HG02943 (cell line): Measurements from ENCODE around the gene CDC42BPA.
"Not testable (repeated sequence)": the region's sequence is repeated elsewhere in the genome, so short reads cannot be mapped to it uniquely, and the experiment has no call there.

Source experiments
- ATAC-seq: cut with Tn5 transposase; IDR thresholded peaks from one replicate; pipeline ENCODE4 v1.9.1; 2021; ENCODE audit warnings: mild to moderate bottlenecking, low read depth, moderate library complexity; ENCODE audit not compliant: unreplicated experiment

The CDC42BPA gene

DNA sequence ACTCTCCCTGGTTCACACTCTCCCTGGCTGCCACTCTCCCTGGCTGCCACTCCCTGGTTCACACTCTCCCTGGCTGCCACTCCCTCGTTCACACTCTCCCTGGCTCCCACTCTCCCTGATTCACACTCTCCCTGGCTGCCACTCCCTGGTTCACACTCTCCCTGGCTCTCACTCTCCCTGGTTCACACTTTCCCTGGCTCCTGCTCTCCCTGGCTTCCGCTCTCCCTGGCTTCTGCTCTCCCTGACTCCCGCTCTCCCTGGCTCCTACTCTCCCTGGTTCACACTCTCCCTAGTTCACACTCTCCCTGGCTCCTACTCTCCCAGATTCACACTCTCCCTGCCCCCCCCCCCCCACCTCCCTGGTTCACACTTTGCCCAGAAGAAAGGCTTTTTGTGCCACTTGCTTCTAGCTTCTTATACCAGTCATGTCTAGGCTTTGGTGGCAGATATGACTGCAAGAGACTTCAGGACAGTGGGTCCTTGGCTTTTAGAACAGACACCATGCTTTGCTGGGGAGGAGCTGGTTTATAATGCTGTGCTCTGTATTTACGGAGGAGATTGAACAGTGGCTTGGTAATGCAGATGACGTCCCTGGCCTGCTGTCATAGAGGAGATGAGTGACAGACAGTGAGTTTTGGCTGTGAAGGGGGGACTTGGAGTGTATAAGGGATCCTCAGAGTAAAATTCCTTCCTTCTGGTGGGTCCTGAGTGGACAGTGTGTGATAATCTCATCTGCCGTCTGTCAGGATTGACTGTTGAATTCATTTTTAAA lies 361.2 kb downstream of the CDC42BPA start:
- ATAC-seq = no peak

GRCh38 chr1:226955857-226956256 lies 362.4 kb downstream of the CDC42BPA start:
- not testable (repeated sequence) for ATAC-seq

DNA sequence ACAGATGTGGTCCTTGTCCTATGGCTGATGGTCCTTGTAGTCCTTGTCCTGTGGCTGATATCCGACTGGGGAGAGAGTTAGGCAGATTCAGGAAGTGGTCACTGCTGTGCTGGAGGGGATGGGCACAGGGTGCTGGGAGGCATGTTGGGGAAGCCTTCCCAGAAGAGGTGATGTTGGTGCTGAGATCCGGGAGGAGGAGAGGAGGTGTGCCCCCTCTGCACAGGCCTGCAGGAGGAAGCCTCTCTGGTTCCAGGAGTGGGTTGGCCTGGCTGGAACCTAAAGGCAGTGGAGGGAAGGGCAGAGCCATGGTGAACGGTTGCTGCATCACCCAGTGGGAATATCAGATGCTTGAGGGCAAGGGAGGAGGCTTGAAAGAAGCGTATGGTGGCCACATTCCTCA lies 363.5 kb downstream of the CDC42BPA start:
- no peak for ATAC-seq

- no peak for ATAC-seq
Measured at GRCh38 chr1:226954337-226954736, 364.0 kb downstream of the CDC42BPA start.

DNA sequence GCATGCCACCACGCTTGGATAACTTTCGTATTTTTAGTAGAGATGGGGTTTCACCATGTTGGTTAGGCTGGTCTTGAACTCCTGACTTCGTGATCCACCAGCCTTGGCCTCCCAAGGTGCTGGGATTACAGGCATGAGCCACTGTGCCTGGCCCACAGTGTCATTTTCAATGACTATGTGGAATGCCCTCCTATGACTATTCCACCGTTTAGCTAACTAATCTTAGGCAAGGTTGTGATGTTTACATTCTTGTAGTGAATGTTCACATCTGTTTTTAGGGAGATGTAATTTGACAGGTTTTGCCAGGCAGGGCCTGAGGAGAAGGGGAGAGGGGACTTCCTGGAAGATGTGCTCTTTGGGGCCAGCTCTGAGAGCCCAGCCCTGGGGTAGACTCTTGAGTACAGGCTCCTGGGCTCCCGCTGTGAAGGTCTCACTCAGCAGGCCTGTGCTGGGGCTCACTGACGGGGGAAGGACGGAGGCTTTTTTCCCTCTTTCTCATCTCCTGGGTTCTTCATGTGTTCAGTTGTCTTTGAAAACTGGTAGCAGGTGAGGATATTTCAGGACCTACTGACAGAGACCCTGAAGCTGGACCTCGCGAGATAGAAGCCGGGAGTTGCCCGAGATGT lies 365.0 kb downstream of the CDC42BPA start:
- ATAC-seq = no peak

DNA sequence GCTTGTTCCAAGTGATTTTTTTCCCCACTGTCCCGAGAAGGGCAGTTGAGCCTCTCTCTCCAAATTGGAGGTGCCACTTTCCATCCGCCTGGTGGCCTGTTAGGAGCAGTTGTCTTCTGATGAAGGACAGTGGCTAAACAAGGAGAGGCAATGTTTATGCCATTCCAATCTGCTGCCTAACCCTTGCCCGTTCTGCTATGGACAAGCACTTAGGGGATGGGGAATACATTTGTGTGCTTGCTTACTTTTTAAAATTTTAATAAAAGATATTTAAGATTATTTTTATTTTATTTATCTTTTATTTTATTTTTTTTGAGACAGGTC lies 366.2 kb downstream of the CDC42BPA start:
- no peak for ATAC-seq

- ATAC-seq = no peak
Measured at GRCh38 chr1:226951286-226952117, 366.8 kb downstream of the CDC42BPA start.

DNA sequence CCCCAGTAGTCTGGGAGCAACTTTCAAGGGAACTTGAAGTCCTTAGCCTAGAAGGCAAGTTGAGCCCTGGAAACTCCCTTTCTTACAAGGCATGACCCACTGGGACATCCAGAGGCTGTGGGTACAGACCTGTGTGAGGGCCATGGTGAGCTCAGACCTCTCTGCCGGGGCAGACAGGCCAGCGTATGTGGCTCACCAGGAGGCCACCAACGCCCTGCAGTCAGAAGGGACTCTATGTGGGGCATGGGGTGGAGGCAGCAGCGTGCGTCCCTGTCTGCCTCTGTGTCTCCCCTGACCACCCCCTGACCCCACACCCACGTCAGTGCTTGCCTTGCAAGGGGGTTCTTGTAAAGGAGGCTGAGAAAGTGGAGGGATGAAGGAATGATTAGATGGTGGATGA lies 367.4 kb downstream of the CDC42BPA start:
- no peak for ATAC-seq

DNA sequence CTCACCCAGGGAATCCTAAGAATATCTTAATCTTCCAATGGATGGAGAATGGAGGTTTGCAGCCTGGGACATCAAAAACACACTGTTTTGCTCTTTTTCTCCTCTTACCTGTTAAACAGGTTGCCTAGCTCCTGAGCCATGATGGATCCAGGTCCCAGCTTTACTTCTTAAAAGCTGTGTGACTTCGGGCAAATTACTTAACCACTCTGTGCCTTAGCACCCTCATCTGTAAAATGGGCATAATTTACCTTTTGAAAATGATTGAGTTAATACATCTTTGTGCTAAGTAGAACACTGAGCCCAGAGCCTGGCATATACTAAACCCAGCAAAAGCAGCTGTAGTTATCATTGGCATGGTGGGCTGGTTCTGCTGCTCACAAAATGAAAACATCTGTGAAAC lies 368.0 kb downstream of the CDC42BPA start:
- ATAC-seq = no peak

DNA sequence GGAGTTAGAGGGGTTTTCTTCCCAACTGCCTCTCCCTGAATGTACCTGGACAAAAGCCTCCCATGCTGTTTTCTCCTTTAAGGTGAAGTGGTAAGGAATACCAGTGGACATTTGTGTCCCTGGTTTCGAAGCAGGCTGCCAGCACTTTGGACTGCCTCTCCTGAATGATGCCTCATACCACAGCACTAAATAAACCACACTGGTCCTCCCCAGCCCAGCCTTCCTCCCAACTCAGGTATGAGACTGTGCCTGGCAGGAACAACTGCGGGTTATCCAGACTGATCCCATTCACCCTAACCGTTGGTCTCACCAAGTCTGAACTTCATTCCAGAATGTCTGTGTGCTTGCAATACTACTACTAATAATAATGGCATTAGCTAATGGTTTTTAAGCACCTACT lies 368.9 kb downstream of the CDC42BPA start:
- no peak for ATAC-seq

DNA sequence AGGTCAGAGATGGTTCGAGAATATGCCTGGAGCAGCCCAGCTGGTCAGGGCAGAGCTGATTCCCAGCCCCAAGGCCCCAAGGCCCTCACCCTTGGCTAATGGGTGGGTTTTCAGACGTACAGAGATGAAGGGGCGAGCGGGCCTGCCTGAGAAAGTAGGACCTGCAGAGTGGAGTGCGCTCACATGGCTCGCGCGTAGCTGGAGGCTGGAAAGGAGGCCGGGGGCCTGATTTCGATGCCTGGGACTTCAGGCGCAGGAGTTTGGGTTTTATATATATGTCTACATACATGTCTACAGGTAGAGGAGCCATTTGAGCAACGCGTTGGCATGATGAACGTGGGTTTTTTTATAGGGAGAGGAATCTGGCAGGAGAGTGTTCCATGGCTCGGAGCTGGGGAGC lies 369.3 kb downstream of the CDC42BPA start:
- no peak for ATAC-seq

DNA sequence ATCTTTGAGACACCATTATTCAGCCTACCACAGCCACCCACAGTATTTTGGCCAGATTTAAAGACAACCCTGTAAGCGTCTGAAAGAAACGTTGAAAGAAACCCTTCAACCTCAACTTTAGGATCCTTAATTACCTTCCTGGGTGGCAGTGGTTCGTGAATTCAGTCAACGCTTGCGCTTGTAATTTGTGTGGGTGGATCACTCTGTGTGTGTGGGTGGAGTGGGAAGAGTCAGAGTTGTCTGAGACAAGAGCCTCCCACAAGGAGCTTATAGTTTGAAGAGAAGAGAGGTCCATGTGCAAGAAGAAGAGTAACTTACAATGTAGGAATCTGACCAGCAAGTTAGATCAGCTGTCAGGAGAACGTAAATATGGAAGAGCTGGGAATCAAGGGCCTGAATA lies 369.8 kb downstream of the CDC42BPA start:
- ATAC-seq = no peak

GRCh38 chr1:226948051-226948450 lies 370.2 kb downstream of the CDC42BPA start:
- ATAC-seq = no peak

DNA sequence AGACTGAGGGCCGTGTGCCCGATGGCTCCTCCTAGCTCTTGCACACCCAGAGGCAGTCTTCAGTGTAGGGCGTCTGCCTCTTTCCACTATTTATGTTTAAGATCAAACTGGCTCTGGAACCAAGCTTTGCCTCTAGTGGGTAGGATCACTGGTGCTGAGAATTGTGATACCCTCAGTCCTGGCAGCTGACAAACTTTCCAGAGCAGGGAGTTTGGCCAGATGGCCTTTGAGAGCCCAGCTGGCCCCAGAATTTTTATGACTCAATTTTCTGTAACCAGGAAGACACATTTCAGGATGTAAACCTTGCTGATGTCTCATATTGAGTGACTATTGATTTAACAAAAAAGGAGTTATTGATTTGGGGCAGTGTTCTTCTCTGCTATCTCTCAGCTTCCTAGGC lies 371.5 kb downstream of the CDC42BPA start:
- ATAC-seq = no peak

DNA sequence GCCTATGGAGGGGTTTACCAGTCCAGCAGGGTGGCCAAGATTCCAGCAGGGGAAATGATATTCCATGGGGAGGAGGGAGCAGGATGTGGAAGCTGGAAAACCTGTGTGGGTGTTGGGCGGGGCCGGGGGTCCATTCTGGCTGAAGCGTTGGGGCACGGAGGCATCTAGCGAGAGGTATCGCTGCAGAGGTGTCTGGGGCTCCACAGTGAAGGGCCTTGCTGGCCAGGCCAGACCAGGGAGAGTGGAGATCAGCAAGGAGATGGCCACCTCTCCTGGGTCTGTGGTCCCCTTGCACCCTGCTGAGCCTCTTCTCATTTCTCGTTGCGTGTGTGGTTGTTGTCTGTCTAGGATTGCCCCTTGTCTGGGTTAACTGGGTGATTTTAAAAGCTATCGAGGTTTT lies 372.0 kb downstream of the CDC42BPA start:
- ATAC-seq = no peak

DNA sequence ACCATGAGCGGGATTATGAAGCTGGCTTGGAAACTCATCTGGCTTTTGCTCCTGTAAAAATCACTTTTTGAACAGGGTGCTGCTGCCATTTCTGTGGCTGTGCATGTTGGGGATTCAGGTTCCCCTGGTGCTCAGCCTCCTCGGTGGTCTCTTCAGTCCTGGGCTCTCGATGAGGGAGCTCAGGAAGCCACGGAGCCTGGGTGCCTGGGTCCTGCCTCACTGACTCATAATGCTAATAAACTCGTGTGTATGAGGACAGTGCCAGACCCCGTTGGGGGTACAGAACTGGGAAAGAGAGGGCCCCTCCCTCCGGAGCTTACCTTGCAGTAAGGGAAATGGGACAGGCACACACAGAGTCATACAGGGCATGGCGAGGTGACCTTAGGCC lies 372.4 kb downstream of the CDC42BPA start:
- ATAC-seq = no peak

GRCh38 chr1:226945106-226945857 lies 373.0 kb downstream of the CDC42BPA start:
- no peak for ATAC-seq

GRCh38 chr1:226943927-226944326 lies 374.4 kb downstream of the CDC42BPA start:
- ATAC-seq = no peak

DNA sequence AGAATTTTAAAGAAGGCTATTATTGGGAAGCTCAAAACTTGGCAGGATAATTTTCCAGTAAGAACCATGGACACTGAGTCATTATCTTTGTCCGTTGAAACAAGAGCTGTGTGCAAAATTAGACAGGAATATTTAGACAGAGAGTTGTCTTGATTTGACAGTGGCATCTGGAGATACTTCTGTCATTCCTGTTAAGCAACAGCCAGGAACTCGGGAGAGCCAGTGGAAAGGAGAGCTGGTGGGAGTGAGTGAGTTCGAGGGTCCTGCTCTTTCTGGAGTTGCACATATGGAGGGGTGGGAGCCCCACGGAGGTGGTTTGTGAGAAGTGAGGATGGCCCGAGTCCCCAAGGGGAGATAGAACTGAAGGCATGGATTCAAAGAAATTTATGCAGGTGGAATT lies 375.1 kb downstream of the CDC42BPA start:
- no peak for ATAC-seq

- ATAC-seq = no peak
Measured at GRCh38 chr1:226942392-226942791, 375.9 kb downstream of the CDC42BPA start.

DNA sequence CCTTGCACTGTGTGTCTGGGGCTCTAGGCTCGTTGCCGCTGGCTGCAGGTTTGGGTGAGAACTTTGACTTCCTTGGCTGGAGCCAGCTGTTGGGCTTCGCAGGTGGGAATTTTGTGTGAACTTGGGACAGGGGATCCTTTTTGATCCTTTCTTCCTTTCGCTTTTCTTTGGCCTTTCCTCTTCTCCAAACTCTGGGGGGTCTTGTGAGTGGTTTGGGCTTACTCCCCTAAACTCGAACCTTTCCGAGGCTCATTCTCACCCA lies 377.6 kb downstream of the CDC42BPA start:
- no peak for ATAC-seq
